ENCODE data around the gene AGBL4. TPM values are rescaled to one million over a fixed set of nuclear protein-coding genes. Genes with fewer than 3 reads are reported as not detected.

The AGBL4 gene
- total RNA-seq, 2 donors from 2014 or later, result not detected

GRCh38 chr1:48876330-48876785, 1147.4 kb downstream of the AGBL4 start:
- no peak for ATAC-seq
- Mint-ChIP-seq H3K4me3 (no peak overlapping the region), H3K27ac (no peak overlapping the region), H3K36me3 (ENCODE audit: low read depth) (no peaks in the 10 kb centered on the region), H3K27me3 (peaks cover 16% of the 10 kb centered on the region), H3K4me1 (no peaks in the 10 kb centered on the region)
- H3K9me3 ChIP-seq (ENCODE audit: control insufficient read depth, low read length, poor library complexity, severe bottlenecking), result no peaks in the 10 kb centered on the region
- no peak for DNase-seq

DNA sequence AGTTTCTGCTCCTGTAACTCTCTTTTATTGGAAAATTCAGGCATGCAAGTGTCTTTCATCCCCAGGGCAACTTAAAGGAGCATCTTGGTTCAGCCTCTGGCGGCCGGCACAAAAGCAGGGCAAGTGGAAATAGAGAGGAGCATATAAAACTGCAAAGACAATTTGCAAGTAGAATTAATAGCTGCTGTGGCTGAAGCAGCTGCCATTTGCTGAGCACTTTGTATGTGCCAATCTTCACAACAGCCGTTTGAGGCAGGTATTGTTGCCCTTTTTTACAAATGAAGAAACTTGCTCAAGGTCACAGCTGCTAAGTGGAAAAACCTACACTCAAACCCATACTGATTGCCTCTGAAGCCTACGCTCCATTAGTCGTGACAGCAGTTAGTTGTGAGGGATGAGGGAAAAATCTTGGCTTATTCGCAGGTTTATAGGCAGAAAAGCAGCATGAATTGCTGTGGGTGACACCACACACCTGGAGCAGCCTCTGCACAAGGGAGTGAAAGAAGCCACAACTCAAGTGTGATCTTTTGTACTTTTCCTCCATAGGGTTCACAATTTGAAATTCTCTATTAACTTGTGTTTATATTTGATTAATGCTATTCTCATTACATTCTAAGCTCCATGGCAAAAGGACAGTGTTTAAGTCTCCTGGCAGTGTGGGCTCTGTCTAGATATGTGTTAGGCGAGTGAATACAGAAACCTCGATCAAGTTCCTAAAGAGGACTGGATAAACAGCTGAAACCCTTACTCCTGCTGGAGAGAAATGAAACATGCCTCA, 1148.0 kb downstream of the AGBL4 start:
- no peak overlapping the region for H3K27ac Mint-ChIP-seq
- no peak overlapping the region for H3K4me3 Mint-ChIP-seq
- DNase-seq, result no peak
- no peaks in the 10 kb centered on the region for H3K36me3 Mint-ChIP-seq (ENCODE audit: low read depth)
- H3K27me3 Mint-ChIP-seq, result peaks cover 13% of the 10 kb centered on the region
- no peaks in the 10 kb centered on the region for H3K4me1 Mint-ChIP-seq
- no peak for ATAC-seq
- no peaks in the 10 kb centered on the region for H3K9me3 ChIP-seq (ENCODE audit: control insufficient read depth, low read length, poor library complexity, severe bottlenecking)

GRCh38 chr1:48873944-48874343, 1149.8 kb downstream of the AGBL4 start:
- H3K36me3 Mint-ChIP-seq (ENCODE audit: low read depth), result no peaks in the 10 kb centered on the region
- no peak overlapping the region for H3K27ac Mint-ChIP-seq
- peaks cover 13% of the 10 kb centered on the region for H3K27me3 Mint-ChIP-seq
- ATAC-seq (no peak), DNase-seq (no peak)
- H3K9me3 ChIP-seq (ENCODE audit: control insufficient read depth, low read length, poor library complexity, severe bottlenecking), result no peaks in the 10 kb centered on the region
- H3K4me1 Mint-ChIP-seq, result no peaks in the 10 kb centered on the region
- no peak overlapping the region for H3K4me3 Mint-ChIP-seq

DNA sequence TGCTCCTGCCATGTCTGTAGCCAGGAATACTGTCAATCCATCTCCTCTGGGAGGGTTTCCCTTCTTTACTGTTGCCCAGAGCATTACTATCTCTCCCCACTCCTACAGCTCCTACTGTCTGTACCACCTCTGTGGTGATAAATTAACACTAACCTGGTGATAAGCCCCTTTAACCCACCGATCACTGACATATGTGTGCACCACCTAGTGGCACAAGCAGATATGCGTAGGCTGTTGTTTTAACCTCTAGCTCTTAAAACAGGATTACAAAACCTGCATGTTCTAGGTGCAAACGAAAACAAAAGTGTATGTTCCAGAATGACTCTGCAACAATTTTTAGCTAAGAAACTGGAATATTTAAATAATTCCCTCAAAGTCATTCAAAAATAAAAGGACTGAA, 1153.2 kb downstream of the AGBL4 start:
- Mint-ChIP-seq H3K27ac (no peak overlapping the region), H3K4me3 (no peak overlapping the region), H3K4me1 (no peaks in the 10 kb centered on the region), H3K36me3 (ENCODE audit: low read depth) (no peaks in the 10 kb centered on the region), H3K27me3 (peaks cover 7% of the 10 kb centered on the region)
- ATAC-seq, result no peak
- no peak for DNase-seq
- no peaks in the 10 kb centered on the region for H3K9me3 ChIP-seq (ENCODE audit: control insufficient read depth, low read length, poor library complexity, severe bottlenecking)

DNA sequence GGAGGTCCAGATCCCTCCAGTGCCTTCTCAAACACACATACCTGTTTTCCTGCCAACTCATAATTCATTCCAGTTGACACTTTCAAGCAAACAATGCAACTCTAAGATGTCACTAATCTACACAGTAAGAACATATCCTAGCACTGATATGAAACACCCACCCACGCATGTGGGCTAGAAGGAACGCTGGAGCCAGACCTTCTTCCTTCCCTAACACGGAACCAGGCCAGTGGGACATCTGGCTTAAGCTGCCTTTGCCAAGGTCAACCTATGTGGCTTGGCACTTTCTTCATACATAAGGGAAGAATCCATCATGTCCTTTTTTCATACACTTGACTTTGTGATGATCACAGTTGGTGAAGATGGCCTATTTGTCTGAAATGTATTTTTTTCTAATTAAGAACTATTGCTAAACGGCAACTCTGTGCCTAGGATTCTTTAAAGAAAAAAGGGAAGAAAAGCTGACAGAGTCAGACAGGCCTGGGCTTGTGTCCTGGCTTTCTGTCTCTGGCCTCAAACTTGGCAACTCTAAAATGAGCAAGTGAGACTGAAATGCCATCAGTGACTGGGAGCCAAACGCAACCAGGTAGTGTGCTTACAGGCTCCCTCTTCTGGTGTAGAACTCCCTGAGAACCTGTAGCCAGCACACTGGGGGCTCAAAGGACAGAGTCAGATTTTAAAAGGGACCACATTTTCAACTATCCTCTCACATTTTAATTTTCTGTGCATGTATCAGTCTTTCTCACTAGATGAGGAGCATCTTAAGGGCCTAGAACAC, 1154.4 kb downstream of the AGBL4 start:
- Mint-ChIP-seq H3K4me1 (no peaks in the 10 kb centered on the region), H3K36me3 (ENCODE audit: low read depth) (no peaks in the 10 kb centered on the region), H3K4me3 (no peak overlapping the region), H3K27me3 (peaks cover 7% of the 10 kb centered on the region), H3K27ac (no peak overlapping the region)
- H3K9me3 ChIP-seq (ENCODE audit: control insufficient read depth, low read length, poor library complexity, severe bottlenecking), result no peaks in the 10 kb centered on the region
- DNase-seq (no peak), ATAC-seq (no peak)

GRCh38 chr1:48864913-48865312, 1158.8 kb downstream of the AGBL4 start:
- H3K27ac Mint-ChIP-seq, result no peak overlapping the region
- ATAC-seq, result no peak
- H3K36me3 Mint-ChIP-seq (ENCODE audit: low read depth), result no peaks in the 10 kb centered on the region
- H3K27me3 Mint-ChIP-seq, result no peaks in the 10 kb centered on the region
- H3K9me3 ChIP-seq (ENCODE audit: control insufficient read depth, low read length, poor library complexity, severe bottlenecking), result peaks cover 3% of the 10 kb centered on the region
- H3K4me1 Mint-ChIP-seq, result no peaks in the 10 kb centered on the region
- no peak overlapping the region for H3K4me3 Mint-ChIP-seq
- no peak for DNase-seq

GRCh38 chr1:48859456-48859855, 1164.3 kb downstream of the AGBL4 start:
- ATAC-seq, result no peak
- Mint-ChIP-seq H3K36me3 (ENCODE audit: low read depth) (no peaks in the 10 kb centered on the region), H3K4me3 (no peak overlapping the region)

GRCh38 chr1:48858200-48858920, 1165.4 kb downstream of the AGBL4 start:
- no peak overlapping the region for H3K27ac Mint-ChIP-seq
- no peaks in the 10 kb centered on the region for H3K4me1 Mint-ChIP-seq
- no peak for ATAC-seq

More at GRCh38 chr1:48859456-48859855, 1164.3 kb downstream of the AGBL4 start:
- no peaks in the 10 kb centered on the region for H3K27me3 Mint-ChIP-seq
- peaks cover 3% of the 10 kb centered on the region for H3K9me3 ChIP-seq (ENCODE audit: control insufficient read depth, low read length, poor library complexity, severe bottlenecking)
- DNase-seq, result no peak
- no peaks in the 10 kb centered on the region for H3K4me1 Mint-ChIP-seq
- H3K27ac Mint-ChIP-seq, result no peak overlapping the region

DNA sequence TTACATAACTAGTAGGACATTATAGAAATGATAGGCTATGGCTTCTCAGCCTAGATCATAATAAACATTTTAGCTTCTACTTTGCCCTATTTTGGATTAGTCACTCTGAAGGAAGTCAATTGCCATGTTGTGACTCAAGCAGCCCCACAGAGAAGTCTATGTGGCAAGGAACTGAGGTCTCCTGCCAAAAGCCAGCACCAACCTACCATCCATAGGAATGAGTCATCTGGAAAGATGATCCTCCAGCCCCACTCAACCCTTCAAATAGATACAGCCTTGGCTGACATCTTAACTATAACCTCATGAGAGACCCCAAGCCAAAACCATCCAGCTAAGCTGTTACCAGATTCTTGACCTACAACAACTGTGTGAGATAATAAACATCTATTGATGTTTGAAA, 1170.7 kb downstream of the AGBL4 start:
- H3K36me3 Mint-ChIP-seq (ENCODE audit: low read depth), result no peaks in the 10 kb centered on the region
- no peak overlapping the region for H3K27ac Mint-ChIP-seq
- no peaks in the 10 kb centered on the region for H3K27me3 Mint-ChIP-seq
- no peak overlapping the region for H3K4me3 Mint-ChIP-seq
- H3K4me1 Mint-ChIP-seq, result no peaks in the 10 kb centered on the region
- H3K9me3 ChIP-seq (ENCODE audit: control insufficient read depth, low read length, poor library complexity, severe bottlenecking), result peaks cover 3% of the 10 kb centered on the region
- DNase-seq, result no peak
- ATAC-seq, result no peak

More at GRCh38 chr1:48858200-48858920, 1165.4 kb downstream of the AGBL4 start:
- Mint-ChIP-seq H3K4me3 (no peak overlapping the region), H3K27me3 (no peaks in the 10 kb centered on the region), H3K36me3 (ENCODE audit: low read depth) (no peaks in the 10 kb centered on the region)
- no peak for DNase-seq
- H3K9me3 ChIP-seq (ENCODE audit: control insufficient read depth, low read length, poor library complexity, severe bottlenecking), result peaks cover 3% of the 10 kb centered on the region

GRCh38 chr1:48851638-48852037, 1172.1 kb downstream of the AGBL4 start:
- ATAC-seq, result no peak
- DNase-seq, result no peak
- H3K9me3 ChIP-seq (ENCODE audit: control insufficient read depth, low read length, poor library complexity, severe bottlenecking), result peaks cover 3% of the 10 kb centered on the region
- no peaks in the 10 kb centered on the region for H3K4me1 Mint-ChIP-seq
- H3K27me3 Mint-ChIP-seq, result no peaks in the 10 kb centered on the region
- no peak overlapping the region for H3K4me3 Mint-ChIP-seq
- no peak overlapping the region for H3K27ac Mint-ChIP-seq
- no peaks in the 10 kb centered on the region for H3K36me3 Mint-ChIP-seq (ENCODE audit: low read depth)

DNA sequence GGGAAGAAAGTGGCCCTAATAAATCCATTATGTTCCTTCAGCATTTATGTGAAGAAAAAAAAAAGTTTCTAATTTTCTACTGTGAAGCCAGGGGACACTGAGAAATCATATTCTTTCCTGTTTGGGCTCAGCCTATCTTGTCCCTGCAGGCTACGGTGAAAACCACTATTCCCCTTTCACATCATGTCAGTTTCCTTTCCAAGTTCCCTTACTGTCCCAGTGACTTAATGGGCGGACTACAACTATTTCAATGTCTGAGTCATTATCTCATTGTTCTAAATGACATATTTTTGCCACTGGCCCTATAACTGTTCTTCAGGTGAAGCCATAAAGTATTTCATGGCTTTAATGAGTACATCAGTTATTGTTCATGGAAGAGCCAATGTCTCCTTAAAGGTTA, 1175.7 kb downstream of the AGBL4 start:
- Mint-ChIP-seq H3K4me3 (no peak overlapping the region), H3K27ac (no peak overlapping the region), H3K27me3 (no peaks in the 10 kb centered on the region), H3K36me3 (ENCODE audit: low read depth) (no peaks in the 10 kb centered on the region), H3K4me1 (no peaks in the 10 kb centered on the region)
- ATAC-seq (no peak), DNase-seq (no peak)
- H3K9me3 ChIP-seq (ENCODE audit: control insufficient read depth, low read length, poor library complexity, severe bottlenecking), result peaks cover 3% of the 10 kb centered on the region

DNA sequence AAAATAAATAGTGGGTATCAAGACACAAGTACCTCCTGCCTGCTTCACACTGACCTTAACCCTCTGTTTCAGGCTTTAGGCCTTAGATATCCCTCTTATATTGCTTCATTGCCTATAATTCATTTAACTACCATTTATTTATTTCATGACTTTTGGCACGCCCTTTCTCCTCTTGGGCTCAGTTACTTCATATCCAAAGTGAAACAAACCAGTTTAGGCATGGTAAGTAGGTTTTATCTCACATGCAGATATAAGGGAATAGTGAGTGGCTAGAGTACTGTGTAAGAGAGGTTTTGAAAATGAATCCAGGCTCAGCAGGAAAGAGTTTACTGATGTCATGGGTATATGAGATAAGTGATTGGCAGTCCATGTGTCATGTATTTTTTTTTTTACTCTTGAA, 1177.3 kb downstream of the AGBL4 start:
- H3K4me3 Mint-ChIP-seq, result no peak overlapping the region
- H3K9me3 ChIP-seq (ENCODE audit: control insufficient read depth, low read length, poor library complexity, severe bottlenecking), result no peaks in the 10 kb centered on the region
- no peak overlapping the region for H3K27ac Mint-ChIP-seq
- H3K27me3 Mint-ChIP-seq, result peaks cover 5% of the 10 kb centered on the region
- ATAC-seq, result no peak
- no peaks in the 10 kb centered on the region for H3K4me1 Mint-ChIP-seq
- no peak for DNase-seq
- no peaks in the 10 kb centered on the region for H3K36me3 Mint-ChIP-seq (ENCODE audit: low read depth)

GRCh38 chr1:48844187-48844586, 1179.6 kb downstream of the AGBL4 start:
- Mint-ChIP-seq H3K4me3 (no peak overlapping the region), H3K27ac (no peak overlapping the region), H3K36me3 (ENCODE audit: low read depth) (no peaks in the 10 kb centered on the region), H3K4me1 (no peaks in the 10 kb centered on the region), H3K27me3 (peaks cover 5% of the 10 kb centered on the region)
- DNase-seq, result no peak
- H3K9me3 ChIP-seq (ENCODE audit: control insufficient read depth, low read length, poor library complexity, severe bottlenecking), result no peaks in the 10 kb centered on the region
- ATAC-seq, result no peak
